Neural cell (in vitro differentiated cells): ENCODE measurements around the gene SYT1. TPM values are rescaled to one million over a fixed set of nuclear protein-coding genes. Genes with fewer than 3 reads are reported as not detected.

Experiments used
- H2AFZ ChIP-seq: fragments of 200-600, 300-800 bp; sonication (generic), shearing (Covaris generic); 2 replicates; pipeline ENCODE4 v1.6.0; 2014; ENCODE audit warnings: low read depth, mild to moderate bottlenecking, antibody characterized with exemption, low read length, moderate library complexity
- H3F3A ChIP-seq: fragments of 200-600 bp; shearing (Covaris generic); 2 replicates; pipeline ENCODE4 v1.6.1; 2016; ENCODE audit warnings: mild to moderate bottlenecking, moderate library complexity, mixed read lengths, antibody characterized with exemption, low read length; ENCODE audit not compliant: insufficient read depth, poor library complexity, severe bottlenecking
- H3K27ac ChIP-seq: fragments of 200-600, 300-800 bp; sonication (generic), shearing (Covaris generic); 2 replicates; pipeline ENCODE4 v1.5.1; 2014; ENCODE audit warnings: mild to moderate bottlenecking, low read length, moderate library complexity
- H3K27me3 ChIP-seq: fragments of 300-800, 200-600 bp; sonication (generic), shearing (Covaris generic); 2 replicates; pipeline ENCODE4 v1.6.0; 2014; ENCODE audit warnings: mild to moderate bottlenecking, low read depth, low read length, moderate library complexity; ENCODE audit not compliant: insufficient read depth
- H3K36me3 ChIP-seq: fragments of 300-800, 200-600 bp; sonication (generic), shearing (Covaris generic); 2 replicates; pipeline ENCODE4 v1.5.1; 2014; ENCODE audit warnings: mild to moderate bottlenecking, antibody characterized with exemption, low read length, moderate library complexity; ENCODE audit not compliant: insufficient read depth
- H3K4me2 ChIP-seq: fragments of 300-800, 200-600 bp; sonication (generic), shearing (Covaris generic); 2 replicates; pipeline ENCODE4 v1.6.0; 2014; ENCODE audit warnings: mild to moderate bottlenecking, low read length
- H3K4me3 ChIP-seq: fragments of 300-800, 200-600 bp; sonication (generic), shearing (Covaris generic); 2 replicates; pipeline ENCODE4 v1.5.1; 2014; ENCODE audit warnings: mild to moderate bottlenecking, low read length, moderate library complexity
- H3K79me2 ChIP-seq: fragments of 200-600 bp; shearing (Covaris generic); replicated peaks from 2 replicates; pipeline ENCODE4 v1.6.0; 2014; ENCODE audit warnings: mild to moderate bottlenecking, low read length, moderate library complexity; ENCODE audit not compliant: insufficient read depth
- H3K9ac ChIP-seq: fragments of 300-800, 200-600 bp; sonication (generic), shearing (Covaris generic); 2 replicates; pipeline ENCODE4 v1.6.1; 2016; ENCODE audit warnings: mild to moderate bottlenecking, low read length, mixed read lengths
- H3K9me2 ChIP-seq: fragments of 200-600 bp; shearing (Covaris generic); 2 replicates; pipeline ENCODE4 v1.6.1; 2016; ENCODE audit warnings: mild to moderate bottlenecking, low read length, mixed read lengths; ENCODE audit not compliant: insufficient read depth
- H3K9me3 ChIP-seq: fragments of 200-600, 300-800 bp; sonication (generic), shearing (Covaris generic); 2 replicates; pipeline ENCODE4 v1.6.1; 2016; ENCODE audit warnings: mild to moderate bottlenecking, mixed run types, low read length, moderate library complexity, mixed read lengths
- H4K20me1 ChIP-seq: fragments of 200-600 bp; shearing (Covaris generic); 2 replicates; pipeline ENCODE4 v1.6.1; 2016; ENCODE audit warnings: mild to moderate bottlenecking, mixed run types; ENCODE audit not compliant: insufficient read depth
- CTCF ChIP-seq: fragments of 450-650 bp; IDR thresholded peaks from 2 replicates; pipeline ENCODE4 v1.5.1; 2014; ENCODE audit warnings: antibody characterized with exemption, mild to moderate bottlenecking, moderate library complexity; ENCODE audit not compliant: poor library complexity, severe bottlenecking
- EP300 ChIP-seq: fragments of 450-650 bp; conservative IDR thresholded peaks from 2 replicates; pipeline ENCODE4 v1.6.1; 2014; ENCODE audit warnings: antibody characterized with exemption, mild to moderate bottlenecking, moderate library complexity; ENCODE audit not compliant: poor library complexity, severe bottlenecking
- EZH2 ChIP-seq: fragments of 200-600, 300-800 bp; shearing (Covaris generic), sonication (generic); IDR thresholded peaks from 2 replicates; pipeline ENCODE4 v1.6.1; 2014; ENCODE audit warnings: antibody characterized with exemption, low read length, borderline replicate concordance, mild to moderate bottlenecking; ENCODE audit not compliant: insufficient read depth, poor library complexity, severe bottlenecking
- MXI1 ChIP-seq: fragments of 450-650 bp; conservative IDR thresholded peaks from 2 replicates; pipeline ENCODE4 v1.6.1; 2014; ENCODE audit warnings: antibody characterized with exemption, mild to moderate bottlenecking; ENCODE audit not compliant: poor library complexity, severe bottlenecking
- POLR2AphosphoS5 ChIP-seq: IDR thresholded peaks from 2 replicates; pipeline ENCODE4 v1.6.1; 2012
- RAD21 ChIP-seq: fragments of 450-650 bp; conservative IDR thresholded peaks from 2 replicates; pipeline ENCODE4 v1.6.1; 2014; ENCODE audit warnings: antibody characterized with exemption, mild to moderate bottlenecking, moderate library complexity
- REST ChIP-seq: IDR thresholded peaks from 2 replicates; pipeline ENCODE4 v1.6.1; 2012; ENCODE audit warnings: borderline replicate concordance
- SMC3 ChIP-seq: fragments of 450-650 bp; conservative IDR thresholded peaks from 2 replicates; pipeline ENCODE4 v1.6.1; 2014; ENCODE audit warnings: antibody characterized with exemption, mild to moderate bottlenecking, moderate library complexity; ENCODE audit not compliant: poor library complexity
- TAF1 ChIP-seq: IDR thresholded peaks from 2 replicates; pipeline ENCODE4 v1.6.1; 2012; ENCODE audit warnings: low read depth
- polyA plus RNA-seq: library from polyadenylated mRNA; depleted of rRNA; stranded (reverse); fragments of >200 nt; gene quantifications from 2 replicates; pipeline ENCODE4 v1.2.3, GENCODE V29; 2014

SYT1 gene
- polyA plus RNA-seq, 1 donor from 2014 or later = 103 TPM

DNA sequence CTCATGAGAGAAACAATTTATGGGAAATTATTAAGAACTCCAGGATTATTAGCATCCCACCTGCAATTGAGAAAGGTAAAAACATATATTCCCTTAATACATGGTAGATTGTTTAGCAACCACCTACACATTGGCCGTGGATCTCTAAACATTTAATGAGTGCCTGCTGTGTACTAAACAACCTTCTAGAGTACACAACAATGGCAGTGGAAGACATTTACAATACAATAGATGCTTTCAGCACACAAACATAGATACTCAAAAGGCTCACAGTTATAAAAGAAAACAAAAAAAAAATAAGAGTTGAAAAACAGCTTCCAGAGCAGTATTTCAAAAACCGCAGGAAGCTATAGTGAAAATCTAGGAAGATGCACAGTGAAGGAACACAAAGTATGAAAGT, 382.9 kb downstream of the SYT1 start:
- Histone ChIP-seq H3K27ac (no peak overlapping the region), H3K4me2 (no peak overlapping the region), H3F3A (no peaks in the 10 kb centered on the region)

GRCh38 chr12:79250186-79250585, 385.6 kb downstream of the SYT1 start:
- Histone ChIP-seq H3K27me3 (no peaks in the 10 kb centered on the region), H3K4me2 (no peak overlapping the region), H3K36me3 (peaks cover 6% of the 10 kb centered on the region), H3F3A (no peaks in the 10 kb centered on the region), H4K20me1 (no peaks in the 10 kb centered on the region), H3K4me3 (no peak overlapping the region), H3K9me3 (no peaks in the 10 kb centered on the region), H3K27ac (no peak overlapping the region), H3K79me2 (no peaks in the 10 kb centered on the region), H2AFZ (no peak overlapping the region), H3K9ac (no peak overlapping the region), H3K9me2 (no peaks in the 10 kb centered on the region)
- TF ChIP-seq SMC3 (no peak), POLR2AphosphoS5 (no peak), REST (no peak), TAF1 (no peak), EP300 (no peak), RAD21 (no peak), MXI1 (no peak), EZH2 (no peak)

More for the DNA sequence above, 382.9 kb downstream of the SYT1 start:
- Histone ChIP-seq H3K4me3 (no peak overlapping the region), H3K36me3 (no peaks in the 10 kb centered on the region), H3K9me3 (no peaks in the 10 kb centered on the region), H3K9ac (no peak overlapping the region), H4K20me1 (no peaks in the 10 kb centered on the region), H3K9me2 (no peaks in the 10 kb centered on the region), H2AFZ (no peak overlapping the region), H3K79me2 (no peaks in the 10 kb centered on the region), H3K27me3 (no peaks in the 10 kb centered on the region)
- TF ChIP-seq EZH2 (no peak), MXI1 (no peak), RAD21 (no peak), SMC3 (no peak), CTCF (no peak), POLR2AphosphoS5 (no peak), REST (no peak), TAF1 (no peak), EP300 (no peak)
